Muscle of leg (tissue), 11 donors: ENCODE measurements around the gene ERC1. TPM values are rescaled to one million over a fixed set of nuclear protein-coding genes. Genes with fewer than 3 reads are reported as not detected.
"Not testable (repeated sequence)": the region's sequence is repeated elsewhere in the genome, so short reads cannot be mapped to it uniquely, and the experiment has no call there.

ENCODE experiments used
- DNase-seq: peaks from one replicate; pipeline ENCODE4 v3.0.0; 2013
- H3K27ac ChIP-seq: one replicate; pipeline ENCODE4 v1.5.1; 2013; ENCODE audit warnings: mild to moderate bottlenecking, low read length, control low read depth
- H3K27me3 ChIP-seq: one replicate; pipeline ENCODE4 v1.6.1; 2013; ENCODE audit warnings: low read length; ENCODE audit not compliant: control insufficient read depth, insufficient read depth
- H3K36me3 ChIP-seq: one replicate; pipeline ENCODE4 v1.6.1; 2013; ENCODE audit warnings: low read length; ENCODE audit not compliant: control insufficient read depth, insufficient read depth
- H3K4me1 ChIP-seq: one replicate; pipeline ENCODE4 v1.6.1; 2013; ENCODE audit warnings: low read length; ENCODE audit not compliant: control insufficient read depth, insufficient read depth
- H3K4me3 ChIP-seq: one replicate; pipeline ENCODE4 v1.5.1; 2013; ENCODE audit warnings: low read length, control low read depth
- H3K9me3 ChIP-seq: replicated peaks from 2 replicates; pipeline ENCODE4 v1.6.1; 2013; ENCODE audit warnings: low read depth, low read length; ENCODE audit not compliant: control insufficient read depth
- WGBS: methylation state at CpG from one replicate; pipeline ENCODE4 v1.1.5; 2013; ENCODE audit warnings: missing lambda C conversion rate; ENCODE audit not compliant: insufficient coverage; 5-methylcytosine and 5-hydroxymethylcytosine counted together
- polyA plus RNA-seq, 8 donors: library from polyadenylated mRNA; unstranded; fragments of 120-200 nt; gene quantifications; one replicate each; pipeline versions ENCODE4 v1.2.1 to v1.2.3, GENCODE V29; 2013; ENCODE audit warnings: inconsistent platforms in 1 of 8, low replicate concordance in 1 of 8; ENCODE audit not compliant: insufficient read length in 8 of 8, insufficient read depth in 1 of 8
- total RNA-seq: library from RNA; stranded (reverse); fragments of 120-200 nt; gene quantifications from one replicate; pipeline ENCODE4 v1.2.4, GENCODE V29; 2013

ERC1 gene
- total and polyA plus RNA-seq, 9 donors, result 15.8 to 32.5 (median 25.1) TPM

DNA sequence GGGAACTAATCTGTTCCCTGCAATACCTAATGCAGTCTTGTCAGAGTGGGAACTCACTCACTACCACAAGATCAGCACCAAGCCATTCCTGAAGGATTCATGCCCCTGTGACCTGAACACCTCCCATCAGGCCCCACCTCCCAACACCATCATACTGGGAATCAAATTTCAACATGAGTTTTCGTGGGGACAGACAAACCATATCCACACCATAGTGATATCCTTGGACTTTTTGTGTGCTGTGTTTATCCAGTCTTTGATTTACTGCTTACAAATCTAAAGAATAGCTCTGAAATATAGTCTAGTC is 359.9 kb downstream of the ERC1 start:
- no peak for DNase-seq
- no peak overlapping the region for H3K4me3 ChIP-seq
- no peaks in the 10 kb centered on the region for H3K36me3 ChIP-seq
- H3K4me1 ChIP-seq, result peaks cover 2% of the 10 kb centered on the region
- no peaks in the 10 kb centered on the region for H3K27me3 ChIP-seq
- H3K9me3 ChIP-seq, result no peaks in the 10 kb centered on the region
- no peak overlapping the region for H3K27ac ChIP-seq
- WGBS, result no CpG with 5 or more reads among the region's 1 CpG

DNA sequence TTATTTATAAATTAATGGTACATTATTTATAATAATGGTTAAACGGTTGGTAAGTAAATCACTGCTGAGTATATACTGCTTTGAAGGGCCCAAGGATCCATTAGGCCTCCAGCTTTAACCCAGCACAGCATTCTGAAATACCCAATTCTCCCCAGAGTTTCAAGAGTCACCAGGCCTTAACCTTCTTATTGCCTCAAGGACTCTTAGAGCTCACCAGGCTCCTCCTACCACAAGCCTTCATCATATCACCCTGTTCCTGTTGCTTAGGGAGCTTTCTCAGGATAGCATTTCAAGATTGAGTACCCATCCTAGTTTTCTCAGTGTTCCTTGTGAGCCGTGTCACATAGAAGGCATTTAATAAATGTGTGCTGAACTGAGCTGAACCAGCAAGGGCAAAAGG is 360.9 kb downstream of the ERC1 start:
- DNase-seq, result no peak
- Histone ChIP-seq H3K27me3 (no peaks in the 10 kb centered on the region), H3K4me1 (peaks cover 2% of the 10 kb centered on the region), H3K4me3 (no peak overlapping the region), H3K9me3 (no peaks in the 10 kb centered on the region), H3K27ac (no peak overlapping the region), H3K36me3 (no peaks in the 10 kb centered on the region)
- 60% methylated on average over 1 of the region's 2 CpGs for WGBS

DNA sequence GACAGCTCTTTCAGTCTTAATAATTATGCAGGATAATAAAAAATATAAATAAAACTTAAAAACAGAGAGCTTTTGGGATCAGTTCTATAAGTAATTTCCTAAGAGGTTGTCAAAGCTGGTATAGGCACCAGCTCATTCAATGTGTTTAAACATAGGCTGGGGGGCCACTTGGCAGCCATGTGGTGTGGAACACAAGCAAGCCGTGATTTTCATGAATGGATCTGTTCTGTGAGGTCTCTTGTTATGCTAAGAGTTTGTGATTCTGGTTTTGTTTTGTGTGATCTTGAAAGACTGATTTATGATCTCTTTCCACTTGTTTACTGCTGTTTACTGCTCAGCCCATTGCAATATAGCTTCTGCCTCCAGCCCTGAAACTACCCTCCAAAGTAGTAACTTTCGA is 362.4 kb downstream of the ERC1 start:
- DNase-seq, result no peak
- Histone ChIP-seq H3K36me3 (no peaks in the 10 kb centered on the region), H3K27ac (no peak overlapping the region), H3K27me3 (no peaks in the 10 kb centered on the region), H3K4me1 (peaks cover 2% of the 10 kb centered on the region), H3K9me3 (no peaks in the 10 kb centered on the region), H3K4me3 (no peak overlapping the region)
- 100% methylated on average over 1 of the region's 2 CpGs for WGBS

DNA sequence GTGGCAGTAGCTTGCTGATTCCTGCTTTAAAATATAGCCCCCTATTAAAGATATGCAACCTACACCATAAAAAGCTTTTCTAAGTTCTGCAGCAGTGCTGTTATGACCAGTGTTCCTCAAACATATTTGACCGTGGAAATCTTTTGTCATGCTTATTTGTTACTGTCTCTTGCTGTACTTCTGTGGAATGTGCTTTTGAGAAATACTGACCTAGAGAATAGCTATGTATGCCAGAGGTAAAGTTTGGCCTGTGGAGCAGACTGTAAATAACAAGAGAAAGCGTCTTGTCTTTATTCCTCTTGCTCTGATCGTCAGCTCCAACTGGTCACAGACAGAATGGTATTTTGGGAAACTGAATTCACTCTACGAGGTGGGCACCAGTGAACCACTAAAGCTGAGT is 364.4 kb downstream of the ERC1 start:
- no peak overlapping the region for H3K4me3 ChIP-seq
- no peaks in the 10 kb centered on the region for H3K9me3 ChIP-seq
- peak; percentile 32 for DNase-seq
- no peak overlapping the region for H3K27ac ChIP-seq
- no peaks in the 10 kb centered on the region for H3K27me3 ChIP-seq
- WGBS, result 57% methylated on average over 3 of the region's 4 CpGs
- peaks cover 2% of the 10 kb centered on the region for H3K4me1 ChIP-seq
- no peaks in the 10 kb centered on the region for H3K36me3 ChIP-seq

GRCh38 chr12:1355871-1356270 is 364.8 kb downstream of the ERC1 start:
- not testable (repeated sequence) for H3K27ac ChIP-seq, H3K4me1 ChIP-seq, DNase-seq, H3K4me3 ChIP-seq, H3K27me3 ChIP-seq, H3K36me3 ChIP-seq, H3K9me3 ChIP-seq
- WGBS, result 100% methylated on average over 2 of the region's 6 CpGs

DNA sequence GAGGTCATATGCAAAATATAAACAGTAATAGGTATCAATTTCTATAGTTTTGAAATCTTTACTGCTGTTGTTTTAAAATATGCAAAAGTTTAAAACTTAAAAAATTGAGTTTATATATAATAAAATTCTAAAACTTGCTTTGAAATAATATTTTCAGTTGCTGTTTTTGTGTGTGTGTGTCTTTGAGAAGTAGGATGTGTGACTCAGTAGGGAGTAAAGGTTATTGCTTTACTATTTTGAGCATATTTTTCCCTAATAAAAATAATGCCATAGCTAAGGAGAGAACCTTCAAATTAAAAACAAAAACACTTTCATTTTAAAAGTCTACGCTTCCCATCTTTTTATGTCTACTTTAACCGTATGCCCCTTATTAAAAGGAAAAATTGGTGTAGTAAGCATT is 365.3 kb downstream of the ERC1 start:
- Histone ChIP-seq H3K9me3 (no peaks in the 10 kb centered on the region), H3K27me3 (no peaks in the 10 kb centered on the region)
- WGBS, result no CpG with 5 or more reads among the region's 2 CpGs

DNA sequence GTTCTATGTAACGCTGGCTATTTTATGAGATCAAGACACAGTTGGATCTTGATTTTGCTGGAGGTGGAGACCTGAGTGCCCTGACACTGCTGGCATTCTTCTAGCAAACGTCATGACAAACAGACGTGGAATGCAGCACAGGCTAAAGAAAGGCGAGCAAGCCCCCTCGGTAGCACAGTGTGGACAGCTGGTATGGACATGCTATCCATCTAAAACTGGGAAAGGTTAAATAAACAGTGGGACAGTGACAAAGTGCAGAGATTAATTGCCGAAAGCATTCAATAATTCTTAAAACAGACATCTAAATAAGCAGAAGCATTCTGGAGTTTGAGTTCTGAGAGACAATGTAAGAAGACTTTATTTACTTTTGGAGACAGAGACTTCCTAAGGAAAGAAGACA is 366.1 kb downstream of the ERC1 start:
- H3K27me3 ChIP-seq, result no peaks in the 10 kb centered on the region
- WGBS, result 64% methylated on average over 2 of the region's 6 CpGs
- H3K4me3 ChIP-seq, result no peak overlapping the region
- H3K9me3 ChIP-seq, result no peaks in the 10 kb centered on the region
- no peak for DNase-seq
- H3K36me3 ChIP-seq, result no peaks in the 10 kb centered on the region
- no peak overlapping the region for H3K27ac ChIP-seq
- H3K4me1 ChIP-seq, result peaks cover 2% of the 10 kb centered on the region

More for the DNA sequence above, 365.3 kb downstream of the ERC1 start:
- DNase-seq, result no peak
- Histone ChIP-seq H3K4me3 (no peak overlapping the region), H3K4me1 (peaks cover 2% of the 10 kb centered on the region), H3K36me3 (no peaks in the 10 kb centered on the region), H3K27ac (no peak overlapping the region)

DNA sequence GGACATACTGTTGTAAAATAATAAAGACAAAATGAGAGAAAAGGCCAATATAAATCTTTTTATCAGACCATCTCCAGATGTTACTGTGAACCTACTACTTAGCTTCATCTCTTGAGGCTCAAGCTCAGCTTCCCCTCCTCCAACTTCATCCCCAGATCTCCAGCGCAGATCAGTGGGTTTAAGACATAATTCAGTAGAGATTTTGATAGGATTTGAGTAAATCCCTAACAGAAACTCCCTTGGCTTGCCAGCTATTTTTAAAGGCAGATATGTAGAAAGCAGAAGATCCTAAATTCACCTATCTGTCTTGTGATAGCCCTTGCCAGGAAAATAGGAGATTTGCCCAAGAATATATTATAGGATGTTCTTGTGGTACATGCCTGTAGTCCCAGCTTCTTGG is 366.7 kb downstream of the ERC1 start:
- peaks cover 2% of the 10 kb centered on the region for H3K4me1 ChIP-seq
- H3K27ac ChIP-seq, result no peak overlapping the region
- H3K27me3 ChIP-seq, result no peaks in the 10 kb centered on the region
- no peak for DNase-seq
- H3K4me3 ChIP-seq, result no peak overlapping the region
- no CpG with 5 or more reads among the region's 1 CpG for WGBS
- H3K36me3 ChIP-seq, result no peaks in the 10 kb centered on the region
- H3K9me3 ChIP-seq, result no peaks in the 10 kb centered on the region

DNA sequence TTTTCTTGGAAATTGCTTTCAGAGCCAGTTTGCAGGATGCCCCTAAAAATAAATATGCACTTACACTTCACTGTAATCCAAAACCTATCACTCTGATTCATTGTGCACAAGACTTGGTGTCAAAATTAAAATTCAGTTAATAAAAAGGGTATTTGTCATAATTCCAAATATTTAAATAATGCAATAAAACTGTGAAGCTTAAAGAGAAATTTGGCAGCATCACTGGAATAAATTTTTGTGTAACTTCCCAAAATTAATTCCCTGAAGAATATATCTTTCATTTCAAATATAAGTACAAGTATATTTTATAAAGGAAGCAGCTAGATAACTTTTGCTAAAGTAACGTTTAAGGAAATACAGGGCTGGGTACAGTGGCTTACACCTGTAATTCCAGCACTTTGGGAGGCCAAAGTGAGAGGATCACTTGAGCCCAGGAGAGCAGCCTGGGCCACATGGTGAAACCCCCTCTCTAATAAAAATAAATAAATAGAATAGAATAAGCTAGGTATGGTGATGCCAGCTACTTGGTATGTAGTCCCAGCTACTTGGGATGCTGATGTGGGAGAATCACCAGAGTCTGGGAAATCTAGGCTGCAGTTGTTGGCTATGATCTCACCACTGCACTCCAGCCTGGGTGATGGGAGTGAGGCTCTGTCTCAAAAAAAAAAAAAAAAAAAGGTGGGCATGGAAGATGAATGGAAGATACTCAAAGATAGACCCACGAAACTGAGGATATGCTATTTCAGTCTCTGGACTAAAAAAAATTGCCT is 369.6 kb downstream of the ERC1 start:
- Histone ChIP-seq H3K4me1 (no peaks in the 10 kb centered on the region), H3K27ac (no peak overlapping the region), H3K27me3 (no peaks in the 10 kb centered on the region), H3K4me3 (no peak overlapping the region), H3K36me3 (no peaks in the 10 kb centered on the region), H3K9me3 (no peaks in the 10 kb centered on the region)
- no CpG with 5 or more reads among the region's 2 CpGs for WGBS
- peak; percentile 52 for DNase-seq

GRCh38 chr12:1362143-1362662 is 371.2 kb downstream of the ERC1 start:
- DNase-seq, result no peak
- H3K9me3 ChIP-seq, result no peaks in the 10 kb centered on the region
- H3K4me3 ChIP-seq, result no peak overlapping the region
- H3K36me3 ChIP-seq, result no peaks in the 10 kb centered on the region
- no peaks in the 10 kb centered on the region for H3K4me1 ChIP-seq
- 93% methylated on average over 2 of the region's 6 CpGs for WGBS
- no peaks in the 10 kb centered on the region for H3K27me3 ChIP-seq
- H3K27ac ChIP-seq, result no peak overlapping the region

DNA sequence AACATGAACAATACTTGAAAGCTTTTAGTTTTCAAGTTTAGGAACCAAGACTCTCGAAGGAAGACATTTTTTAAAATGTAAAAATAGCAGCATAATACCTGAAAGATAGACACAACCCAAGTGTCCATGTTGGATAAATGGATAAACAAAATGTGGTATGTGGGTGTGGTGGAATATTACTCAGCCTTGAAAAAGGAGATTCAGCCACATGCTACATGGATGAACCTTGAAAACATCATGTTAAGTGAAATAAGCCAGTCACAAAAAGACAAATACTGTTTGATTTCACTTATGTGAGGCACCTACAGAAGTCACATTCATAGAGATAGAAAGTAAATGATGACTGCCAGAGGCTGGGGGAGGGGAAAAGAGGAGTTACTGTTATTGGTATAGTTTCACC is 374.7 kb downstream of the ERC1 start:
- H3K9me3 ChIP-seq, result no peaks in the 10 kb centered on the region
- no peaks in the 10 kb centered on the region for H3K36me3 ChIP-seq
- H3K27me3 ChIP-seq, result no peaks in the 10 kb centered on the region
- no peak overlapping the region for H3K27ac ChIP-seq
- no peak overlapping the region for H3K4me3 ChIP-seq
- no peak for DNase-seq
- no CpG with 5 or more reads among the region's 1 CpG for WGBS
- H3K4me1 ChIP-seq, result peaks cover 2% of the 10 kb centered on the region
